H9 (cell line): ENCODE measurements around the gene DLG1. TPM values are rescaled to one million over a fixed set of nuclear protein-coding genes. Genes with fewer than 3 reads are reported as not detected.

ENCODE experiments used
- DNase-seq: peaks from one replicate; pipeline ENCODE4 v3.0.0-alpha.2; 2017
- H2AFZ ChIP-seq: one replicate; pipeline ENCODE4 v1.6.1; 2013; ENCODE audit warnings: mild to moderate bottlenecking, low read length, control low read depth, moderate library complexity
- H2AK5ac ChIP-seq: 2 replicates; pipeline ENCODE4 v1.6.1; 2013; ENCODE audit warnings: low read length, control low read depth, mixed read lengths; ENCODE audit not compliant: insufficient read length
- H2BK120ac ChIP-seq: one replicate; pipeline ENCODE4 v1.6.1; 2013; ENCODE audit warnings: low read depth, mild to moderate bottlenecking, low read length, control low read depth, inconsistent platforms; ENCODE audit not compliant: poor library complexity, severe bottlenecking
- H2BK12ac ChIP-seq: 2 replicates; pipeline ENCODE4 v1.6.1; 2013; ENCODE audit warnings: low read length, control low read depth, mixed read lengths, low read depth; ENCODE audit not compliant: insufficient read length
- H2BK15ac ChIP-seq: 2 replicates; pipeline ENCODE4 v1.6.1; 2013; ENCODE audit warnings: low read depth, low read length, control low read depth
- H2BK20ac ChIP-seq: one replicate; pipeline ENCODE4 v1.6.1; 2013; ENCODE audit warnings: low read depth, mild to moderate bottlenecking, low read length, control low read depth, inconsistent platforms; ENCODE audit not compliant: poor library complexity, severe bottlenecking
- H2BK5ac ChIP-seq: 2 replicates; pipeline ENCODE4 v1.6.1; 2013; ENCODE audit warnings: low read length, control low read depth, mixed read lengths; ENCODE audit not compliant: insufficient read length
- H3K14ac ChIP-seq: 2 replicates; pipeline ENCODE4 v1.6.1; 2013; ENCODE audit warnings: low read length, control low read depth; ENCODE audit not compliant: insufficient read depth
- H3K18ac ChIP-seq: 2 replicates; pipeline ENCODE4 v1.6.1; 2013; ENCODE audit warnings: low read depth, mild to moderate bottlenecking, mixed read lengths, low read length, control low read depth; ENCODE audit not compliant: insufficient read length
- H3K23ac ChIP-seq: 2 replicates; pipeline ENCODE4 v1.6.1; 2013; ENCODE audit warnings: low read length, control low read depth, mixed read lengths, low read depth; ENCODE audit not compliant: insufficient read length
- H3K23me2 ChIP-seq: 2 replicates; pipeline ENCODE4 v1.6.1; 2013; ENCODE audit warnings: low read depth, mild to moderate bottlenecking, mixed read lengths, low read length, control low read depth; ENCODE audit not compliant: insufficient read length, poor library complexity, severe bottlenecking
- H3K27ac ChIP-seq: 2 replicates; pipeline ENCODE4 v1.5.1; 2013; ENCODE audit warnings: low read length, control low read depth, mixed read lengths, low read depth; ENCODE audit not compliant: insufficient read length
- H3K27me3 ChIP-seq: 2 replicates; pipeline ENCODE4 v1.6.1; 2013; ENCODE audit warnings: low read length, control low read depth, inconsistent platforms; ENCODE audit not compliant: insufficient read depth
- H3K4ac ChIP-seq: 2 replicates; pipeline ENCODE4 v1.6.1; 2013; ENCODE audit warnings: low read depth, mild to moderate bottlenecking, control low read depth, inconsistent platforms, low read length, moderate library complexity
- H3K4me1 ChIP-seq: 2 replicates; pipeline ENCODE4 v1.6.1; 2013; ENCODE audit warnings: low read length, control low read depth, inconsistent platforms; ENCODE audit not compliant: insufficient read depth
- H3K4me2 ChIP-seq: 2 replicates; pipeline ENCODE4 v1.6.1; 2013; ENCODE audit warnings: low read length, control low read depth, mixed read lengths; ENCODE audit not compliant: insufficient read length, insufficient read depth
- H3K56ac ChIP-seq: 2 replicates; pipeline ENCODE4 v1.6.1; 2013; ENCODE audit warnings: low read depth, mild to moderate bottlenecking, mixed read lengths, low read length, control low read depth; ENCODE audit not compliant: insufficient read length
- H3K79me1 ChIP-seq: 2 replicates; pipeline ENCODE4 v1.6.1; 2013; ENCODE audit warnings: low read depth, mild to moderate bottlenecking, moderate library complexity, low read length, control low read depth, inconsistent platforms; ENCODE audit not compliant: insufficient read depth, poor library complexity, severe bottlenecking
- H3K79me2 ChIP-seq: 2 replicates; pipeline ENCODE4 v1.6.1; 2013; ENCODE audit warnings: low read length, control low read depth, inconsistent platforms; ENCODE audit not compliant: insufficient read depth
- H3K9ac ChIP-seq: 2 replicates; pipeline ENCODE4 v1.6.1; 2013; ENCODE audit warnings: low read length, control low read depth, mixed read lengths; ENCODE audit not compliant: insufficient read length; ENCODE audit errors: extremely low read depth
- H3K9me3 ChIP-seq: one replicate; pipeline ENCODE4 v1.6.1; 2013; ENCODE audit warnings: low read depth, low read length, inconsistent platforms; ENCODE audit not compliant: control insufficient read depth
- H3T11ph ChIP-seq: one replicate; pipeline ENCODE4 v1.6.1; 2013; ENCODE audit warnings: mild to moderate bottlenecking, low read length, control low read depth, inconsistent platforms
- H4K20me1 ChIP-seq: one replicate; pipeline ENCODE4 v1.6.1; 2013; ENCODE audit not compliant: control insufficient read depth, insufficient read length, insufficient read depth
- H4K5ac ChIP-seq: 2 replicates; pipeline ENCODE4 v1.6.1; 2013; ENCODE audit warnings: low read depth, mild to moderate bottlenecking, mixed read lengths, low read length, control low read depth; ENCODE audit not compliant: insufficient read length
- H4K8ac ChIP-seq: replicated peaks from 2 replicates; pipeline ENCODE4 v1.6.1; 2013; ENCODE audit warnings: low read length, control low read depth, mixed read lengths, low read depth; ENCODE audit not compliant: insufficient read length
- H4K91ac ChIP-seq: 2 replicates; pipeline ENCODE4 v1.6.1; 2013; ENCODE audit warnings: low read depth, mild to moderate bottlenecking, moderate library complexity, mixed read lengths, low read length, control low read depth; ENCODE audit not compliant: insufficient read length
- H3K27ac Mint-ChIP-seq, 3 experiments: 2 replicates in 2 of 3; 3 replicates in 1 of 3; pipeline ENCODE4 v1.8.0; 2020 to 2021; ENCODE audit warnings: mixed read lengths in 3 of 3, mild to moderate bottlenecking in 1 of 3, moderate library complexity in 1 of 3
- H3K27me3 Mint-ChIP-seq: 2 replicates; pipeline ENCODE4 v1.8.0; 2021; ENCODE audit warnings: low read depth, mild to moderate bottlenecking, moderate library complexity, mixed read lengths
- H3K36me3 Mint-ChIP-seq, 3 experiments: 2 replicates in 2 of 3; 3 replicates in 1 of 3; pipeline ENCODE4 v1.8.0; 2020 to 2021; ENCODE audit warnings: low read depth in 3 of 3, mixed read lengths in 3 of 3; ENCODE audit not compliant: insufficient read depth in 1 of 3
- H3K4me1 Mint-ChIP-seq, 2 experiments: 2 replicates each; pipeline ENCODE4 v1.8.0; 2020; ENCODE audit warnings: mixed read lengths in 2 of 2
- H3K4me3 Mint-ChIP-seq, 2 experiments: 2 replicates in 1 of 2; 3 replicates in 1 of 2; pipeline ENCODE4 v1.8.0; 2020 to 2021; ENCODE audit warnings: mild to moderate bottlenecking in 2 of 2, mixed read lengths in 2 of 2, moderate library complexity in 1 of 2
- H3K9me3 Mint-ChIP-seq, 2 experiments: 2 replicates in 1 of 2; 3 replicates in 1 of 2; pipeline ENCODE4 v1.8.0; 2020; ENCODE audit warnings: mild to moderate bottlenecking in 2 of 2, mixed read lengths in 2 of 2, moderate library complexity in 1 of 2
- CTCF ChIP-seq: fragments of 200-600 bp; sonication (generic); conservative IDR thresholded peaks from 3 replicates; pipeline ENCODE4 v1.8.0; 2021; ENCODE audit warnings: antibody characterized with exemption, mild to moderate bottlenecking
- WGBS: extraction: QIAGEN DNeasy Blood & Tissue Kit; methylation state at CpG from one replicate; pipeline ENCODE4 v1.1.7; 2013; ENCODE audit warnings: missing lambda C conversion rate, low lambda C conversion rate, mixed read lengths; ENCODE audit not compliant: insufficient read length; ENCODE audit errors: extremely low coverage; 5-methylcytosine and 5-hydroxymethylcytosine counted together
- total RNA-seq: library from RNA; stranded (reverse); gene quantifications from 2 replicates; pipeline ENCODE4 v1.2.1, GENCODE V29; 2021

The DLG1 gene
- total RNA-seq, 1 experiment from 2014 or later = 84.1 TPM

DNA sequence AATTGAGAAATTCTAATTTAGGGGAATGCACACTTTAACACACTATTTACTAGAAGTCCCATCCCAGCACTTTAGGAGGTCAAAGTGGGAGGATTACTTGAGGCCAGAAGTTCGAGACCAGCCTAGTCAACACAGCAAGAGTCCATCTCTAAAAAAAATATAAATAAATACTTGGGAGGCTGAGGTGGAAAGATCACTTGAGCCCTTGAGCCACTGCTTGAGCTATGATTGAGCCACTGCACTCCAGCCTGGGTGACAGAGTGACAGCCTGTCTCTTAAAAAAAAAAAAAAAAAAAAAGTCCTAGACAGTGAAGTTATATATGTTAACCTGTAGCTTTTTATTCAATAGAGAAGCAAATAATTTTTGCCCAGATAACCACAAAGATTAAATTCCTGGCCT, 69.2 kb downstream of the DLG1 start:
- Histone ChIP-seq H4K91ac (no peak overlapping the region), H2BK120ac (no peak overlapping the region), H4K20me1 (no peaks in the 10 kb centered on the region), H2AFZ (no peak overlapping the region), H3K4me1 (no peaks in the 10 kb centered on the region), H3K18ac (no peak overlapping the region), H3K9ac (no peak overlapping the region), H4K8ac (no peak overlapping the region), H3K4me2 (no peak overlapping the region), H4K5ac (no peak overlapping the region), H3K27me3 (no peaks in the 10 kb centered on the region), H2BK15ac (no peak overlapping the region), H3K23ac (no peak overlapping the region), H3K23me2 (no peaks in the 10 kb centered on the region), H2AK5ac (no peak overlapping the region), H3K79me1 (peaks cover 5% of the 10 kb centered on the region), H3K9me3 (no peaks in the 10 kb centered on the region), H3K4ac (no peak overlapping the region), H3K27ac (no peak overlapping the region), H3K79me2 (no peaks in the 10 kb centered on the region; the same call in 1 of the 2 replicates), H3K14ac (no peak overlapping the region), H2BK20ac (no peak overlapping the region), H3T11ph (no peak overlapping the region), H3K56ac (no peak overlapping the region), H2BK12ac (no peak overlapping the region), H2BK5ac (no peak overlapping the region)
- no CpG with 5 or more reads among the region's 1 CpG for WGBS
- Mint-ChIP-seq H3K4me1 (peaks cover 20 to 24% of the 10 kb centered on the region in 2 experiments), H3K4me3 (no peak overlapping the region), H3K9me3 (no peaks in the 10 kb centered on the region), H3K36me3 (no peaks in the 10 kb centered on the region), H3K27me3 (no peaks in the 10 kb centered on the region), H3K27ac (no peak overlapping the region)
- TF ChIP-seq CTCF = no peak
- no peak for DNase-seq
